Testis (tissue), 2 donors: ENCODE results near the gene MZT1.

Experiments used
- POLR2A ChIP-seq: fragments of 450-650 bp; IDR thresholded peaks from one replicate; pipeline ENCODE4 v1.6.1; 2017; ENCODE audit warnings: antibody characterized with exemption, mild to moderate bottlenecking, moderate library complexity
- TF ChIP-seq, protein P1 (sequence below), 3 experiments: fragments of 450-650 bp in 2 of 3; fragments of 200-600 bp in 1 of 3; sonication (generic) in 1 of 3; IDR thresholded peaks; one replicate each; pipeline ENCODE4 v1.5.1; 2016 to 2019; ENCODE audit warnings: antibody characterized with exemption in 3 of 3, mild to moderate bottlenecking in 2 of 3, moderate library complexity in 1 of 3

DNA sequence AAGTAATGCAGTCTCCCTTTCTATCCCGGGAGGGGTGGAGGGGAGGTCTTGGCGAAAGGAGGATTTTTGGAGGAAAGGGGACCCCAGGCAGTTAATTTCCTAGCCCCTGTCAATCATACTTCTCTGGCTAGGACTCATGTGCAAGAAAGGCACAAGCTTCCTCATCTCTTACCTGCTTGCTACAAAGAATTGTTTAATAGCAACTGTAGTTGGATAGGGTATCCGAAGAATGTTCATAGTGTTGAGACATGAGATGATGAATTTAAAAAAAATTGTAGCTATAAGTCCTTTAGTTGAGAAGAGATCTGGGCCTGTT, 819 bp upstream of the MZT1 start:
- TF ChIP-seq, protein P1, sequence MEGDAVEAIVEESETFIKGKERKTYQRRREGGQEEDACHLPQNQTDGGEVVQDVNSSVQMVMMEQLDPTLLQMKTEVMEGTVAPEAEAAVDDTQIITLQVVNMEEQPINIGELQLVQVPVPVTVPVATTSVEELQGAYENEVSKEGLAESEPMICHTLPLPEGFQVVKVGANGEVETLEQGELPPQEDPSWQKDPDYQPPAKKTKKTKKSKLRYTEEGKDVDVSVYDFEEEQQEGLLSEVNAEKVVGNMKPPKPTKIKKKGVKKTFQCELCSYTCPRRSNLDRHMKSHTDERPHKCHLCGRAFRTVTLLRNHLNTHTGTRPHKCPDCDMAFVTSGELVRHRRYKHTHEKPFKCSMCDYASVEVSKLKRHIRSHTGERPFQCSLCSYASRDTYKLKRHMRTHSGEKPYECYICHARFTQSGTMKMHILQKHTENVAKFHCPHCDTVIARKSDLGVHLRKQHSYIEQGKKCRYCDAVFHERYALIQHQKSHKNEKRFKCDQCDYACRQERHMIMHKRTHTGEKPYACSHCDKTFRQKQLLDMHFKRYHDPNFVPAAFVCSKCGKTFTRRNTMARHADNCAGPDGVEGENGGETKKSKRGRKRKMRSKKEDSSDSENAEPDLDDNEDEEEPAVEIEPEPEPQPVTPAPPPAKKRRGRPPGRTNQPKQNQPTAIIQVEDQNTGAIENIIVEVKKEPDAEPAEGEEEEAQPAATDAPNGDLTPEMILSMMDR (IDR thresholded peaks at IDR 0.05), result no peak
- no peak for TF ChIP-seq POLR2A
